Body of pancreas (tissue), 4 donors: ENCODE data around the gene PMM2. TPM values are rescaled to one million over a fixed set of nuclear protein-coding genes. Genes with fewer than 3 reads are reported as not detected.
"Not testable (repeated sequence)": the region's sequence is repeated elsewhere in the genome, so short reads cannot be mapped to it uniquely, and the experiment has no call there.

Experiments
- ATAC-seq: fragments of 150-250 bp; one replicate; pipeline ENCODE4 v1.9.1; 2016
- DNase-seq, 4 donors: peaks; one replicate each; pipeline ENCODE4 v3.0.0-alpha.2; 2019
- H3K27ac ChIP-seq, 4 donors: fragments of 200-600 bp; sonication (generic); 1 replicate in 3 of 4; 2 replicates in 1 of 4; pipeline versions ENCODE4 v1.5.1 to v1.6.1; 2016 to 2019; ENCODE audit warnings: mild to moderate bottlenecking in 1 of 4, mixed read lengths in 1 of 4, moderate library complexity in 1 of 4
- H3K27me3 ChIP-seq, 2 donors: fragments of 200-600 bp; sonication (generic); one replicate each; pipeline ENCODE4 v1.6.0; 2016; ENCODE audit warnings: mild to moderate bottlenecking in 1 of 2
- H3K36me3 ChIP-seq, 2 donors: fragments of 200-600 bp; sonication (generic); replicated peaks in 1 of 2; 2 replicates each; pipeline ENCODE4 v1.5.1; 2016; ENCODE audit warnings: low read depth in 2 of 2; ENCODE audit not compliant: insufficient read depth in 1 of 2
- H3K4me1 ChIP-seq: fragments of 200-600 bp; sonication (generic); one replicate; pipeline ENCODE4 v1.6.0; 2016
- H3K4me3 ChIP-seq, 2 donors: fragments of 200-600 bp; sonication (generic); 1 replicate in 1 of 2; 2 replicates in 1 of 2; pipeline ENCODE4 v1.5.1; 2016 to 2019
- H3K9me3 ChIP-seq, 3 donors: fragments of 200-600 bp; sonication (generic); 1 replicate in 2 of 3; 2 replicates in 1 of 3; pipeline ENCODE4 v1.5.1; 2016
- CTCF ChIP-seq, 7 experiments: fragments of 450-650 bp in 4 of 7; fragments of 200-600 bp in 3 of 7; sonication (generic) in 3 of 7; IDR thresholded peaks; one replicate each; pipeline ENCODE4 v1.5.1; 2016 to 2019; ENCODE audit warnings: antibody characterized with exemption in 7 of 7
- POLR2A ChIP-seq, 3 donors: fragments of 450-650 bp; IDR thresholded peaks; one replicate each; pipeline ENCODE4 v1.6.1; 2016; ENCODE audit warnings: antibody characterized with exemption in 3 of 3, mild to moderate bottlenecking in 2 of 3
- WGBS, 2 donors: methylation state at CpG; one replicate each; pipeline ENCODE4 v1.1.5; 2017; 5-methylcytosine and 5-hydroxymethylcytosine counted together
- intact Hi-C: fragments of 100-400 bp; cut with DNase I; formaldehyde crosslinking; loops from one replicate; pipeline ENCODE4 v1.15.1; 2023
- total RNA-seq, 2 donors: library from RNA; depleted of rRNA; stranded (reverse); fragments of >200 nt; gene quantifications; one replicate each; pipeline ENCODE4 v1.1.0, GENCODE V29; 2016

The PMM2 gene
- 100 to 1,000 TPM in 1 of 2 donors, 10 to 100 TPM in 1; 34.8 to 127 TPM for total RNA-seq

GRCh38 chr16:8797364-8798173 is at the start of gene PMM2, which contains the start of gene TMEM186:
TSS of gene PMM2 (plus strand) at chr16:8797839. CDS start at chr16:8797883, 44 bp downstream.
TSS of gene TMEM186 (minus strand) at chr16:8797639. CDS start at chr16:8797614, 25 bp downstream.
- DNase-seq = peak; percentile 95 to 98 (median 96)
- Histone ChIP-seq H3K27me3 (no peaks in the 10 kb centered on the region), H3K27ac (peak within 1 kb of the TSS; percentile 70 to 93 (median 88)), H3K4me3 (peak within 1 kb of the TSS; percentile 90 to 99), H3K4me1 (peaks cover 54% of the 10 kb centered on the region), H3K9me3 (no peaks in the 10 kb centered on the region), H3K36me3 (peaks cover 0 to 5% of the 10 kb centered on the region in 2 donors)
- 0 to 2% methylated on average over 11 to 52 of the region's 61 CpGs for WGBS, 2 donors
- ATAC-seq = peak; percentile 98
- TF ChIP-seq POLR2A (IDR thresholded peaks at IDR 0.05) (peak; percentile 32 to 84 (median 80)), CTCF (IDR thresholded peaks at IDR 0.05) (peak in 1 of 7 experiments; percentile 15)
- intact Hi-C loops = no loop called here

GRCh38 chr16:8748944-8749343 is 48.7 kb upstream of the PMM2 start:
- intact Hi-C loops, ATAC-seq, H3K27ac ChIP-seq, H3K36me3 ChIP-seq, H3K4me3 ChIP-seq, DNase-seq, H3K9me3 ChIP-seq, H3K27me3 ChIP-seq: not testable (repeated sequence)
- H3K4me1 ChIP-seq = peaks cover 29% of the 10 kb centered on the region
- WGBS, 2 donors = 85 to 96% methylated on average over 9 of the region's 9 CpGs

- Histone ChIP-seq H3K36me3 (no peaks in the 10 kb centered on the region), H3K4me3 (no peak overlapping the region), H3K9me3 (no peaks in the 10 kb centered on the region), H3K27ac (peak overlapping the region; percentile 47 to 75 (median 54)), H3K4me1 (peaks cover 33% of the 10 kb centered on the region), H3K27me3 (no peaks in the 10 kb centered on the region)
- DNase-seq = peak in 3 of 4 donors; percentile 25 to 47 (median 32)
- peak; percentile 81 for ATAC-seq
- WGBS, 2 donors = 42 to 51% methylated on average over 13 to 14 of the region's 14 CpGs
- intact Hi-C loops = no loop called here
- no peak for TF ChIP-seq POLR2A (IDR thresholded peaks at IDR 0.05)
- TF ChIP-seq CTCF (IDR thresholded peaks at IDR 0.05) = no peak
Observed at GRCh38 chr16:8751481-8752311, 45.9 kb upstream of the PMM2 start.

DNA sequence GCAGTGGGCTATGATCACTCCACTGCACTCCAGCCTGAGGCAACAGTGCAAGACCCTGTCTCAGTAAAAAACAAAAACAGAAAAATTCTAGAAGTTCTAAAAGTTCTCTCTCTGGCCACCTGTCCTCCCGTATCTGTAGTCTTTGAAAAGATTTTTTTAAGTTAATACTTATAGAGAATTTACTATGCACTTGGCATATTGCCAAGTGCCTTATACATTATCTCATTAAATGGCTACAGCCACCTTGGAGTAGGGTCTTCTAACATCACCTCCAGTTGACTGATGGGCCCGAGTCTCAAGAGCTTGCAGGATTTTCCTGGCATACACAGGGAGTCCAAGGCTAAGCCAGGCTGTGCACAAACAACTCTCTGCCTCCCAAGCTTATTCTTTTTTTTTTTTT is 44.9 kb upstream of the PMM2 start:
- Histone ChIP-seq H3K9me3 (no peaks in the 10 kb centered on the region), H3K27ac (peak overlapping the region; percentile 37 to 75 (median 54)), H3K4me3 (no peak overlapping the region), H3K4me1 (peaks cover 33% of the 10 kb centered on the region), H3K36me3 (no peaks in the 10 kb centered on the region), H3K27me3 (no peaks in the 10 kb centered on the region)
- intact Hi-C loops = no loop called here
- ATAC-seq (no peak), DNase-seq (no peak)
- 21 to 27% methylated on average over 2 of the region's 2 CpGs for WGBS, 2 donors
- no peak for TF ChIP-seq POLR2A (IDR thresholded peaks at IDR 0.05)
- no peak for TF ChIP-seq CTCF (IDR thresholded peaks at IDR 0.05)
